ENCODE measurements around the gene CRYBG1. TPM values are rescaled to one million over a fixed set of nuclear protein-coding genes. Genes with fewer than 3 reads are reported as not detected.
A peak's percentile ranks its signal among the peaks of the same experiment; 100 is the strongest.

CRYBG1 gene
- polyA plus RNA-seq, 1 donor (not counting 4 experiments of a cell fraction or from before 2014, with no cell fraction given) = 54.7 TPM

DNA sequence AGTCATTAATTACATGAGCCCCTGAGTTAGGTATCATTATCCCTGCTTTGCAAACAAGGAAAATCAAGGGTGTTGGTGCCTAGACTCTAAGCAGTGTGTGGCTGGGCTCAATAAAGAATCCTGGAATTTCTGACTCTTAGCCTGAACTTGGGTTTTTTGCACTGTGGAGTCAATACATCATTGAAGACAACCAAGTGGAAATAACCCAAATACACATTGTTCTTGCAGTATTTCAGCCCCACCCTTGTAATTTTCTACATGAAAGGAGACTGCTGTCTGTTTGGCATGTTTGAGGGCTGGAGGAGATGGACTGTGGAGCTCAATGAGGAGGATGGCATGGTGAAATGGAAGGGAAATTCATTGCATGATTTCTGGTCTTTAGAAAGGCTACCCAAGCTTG lies 110.3 kb downstream of the CRYBG1 start:
- no peak for DNase-seq (ENCODE audit: low read depth, low spot score)
- no peak overlapping the region for H3K4me2 ChIP-seq (ENCODE audit: control insufficient read depth, extremely low read depth, insufficient read depth, low read depth, low read length)
- dilution Hi-C loops (cut with MboI; ENCODE audit: extremely low pct_ligation_motif_present, low sequenced_read_pairs) = no loop called here
- no peaks in the 10 kb centered on the region for H3K36me3 ChIP-seq (ENCODE audit: control insufficient read depth in 2 of 2, extremely low read depth in 1 of 2, insufficient read depth in 2 of 2, low read length in 2 of 2)
- H3K9me1 ChIP-seq (ENCODE audit: control insufficient read depth, extremely low read depth, insufficient read depth, low read length) = no peaks in the 10 kb centered on the region
- H3K27ac ChIP-seq (ENCODE audit: control insufficient read depth, insufficient read depth, low read length) = no peak overlapping the region
- no peaks in the 10 kb centered on the region for H3K27me3 ChIP-seq (ENCODE audit: control insufficient read depth, extremely low read depth, insufficient read depth, low read length)
- peaks cover 20% of the 10 kb centered on the region for H3K4me1 ChIP-seq (ENCODE audit: control insufficient read depth, extremely low read depth, insufficient read depth, low read length)
- peak; percentile 48 for FAIRE-seq
- no peak overlapping the region for H3K9ac ChIP-seq (ENCODE audit: control insufficient read depth, extremely low read depth, insufficient read depth, low read length)
- H3K4me3 ChIP-seq (ENCODE audit: control insufficient read depth in 2 of 3, extremely low read depth in 1 of 3, insufficient read depth in 2 of 3, low read depth in 1 of 3, low read length in 3 of 3) = no peak overlapping the region
- no peak overlapping the region for H2AFZ ChIP-seq (ENCODE audit: control insufficient read depth, low read length)
- no peaks in the 10 kb centered on the region for H3K9me3 ChIP-seq (ENCODE audit: control insufficient read depth, low read depth, low read length)
- no peaks in the 10 kb centered on the region for H4K20me1 ChIP-seq (ENCODE audit: control insufficient read depth, extremely low read depth, insufficient read depth, low read length)
- H3K79me2 ChIP-seq (ENCODE audit: control insufficient read depth, insufficient read depth, low read length) = peaks cover 2% of the 10 kb centered on the region
- TF ChIP-seq, protein P1, sequence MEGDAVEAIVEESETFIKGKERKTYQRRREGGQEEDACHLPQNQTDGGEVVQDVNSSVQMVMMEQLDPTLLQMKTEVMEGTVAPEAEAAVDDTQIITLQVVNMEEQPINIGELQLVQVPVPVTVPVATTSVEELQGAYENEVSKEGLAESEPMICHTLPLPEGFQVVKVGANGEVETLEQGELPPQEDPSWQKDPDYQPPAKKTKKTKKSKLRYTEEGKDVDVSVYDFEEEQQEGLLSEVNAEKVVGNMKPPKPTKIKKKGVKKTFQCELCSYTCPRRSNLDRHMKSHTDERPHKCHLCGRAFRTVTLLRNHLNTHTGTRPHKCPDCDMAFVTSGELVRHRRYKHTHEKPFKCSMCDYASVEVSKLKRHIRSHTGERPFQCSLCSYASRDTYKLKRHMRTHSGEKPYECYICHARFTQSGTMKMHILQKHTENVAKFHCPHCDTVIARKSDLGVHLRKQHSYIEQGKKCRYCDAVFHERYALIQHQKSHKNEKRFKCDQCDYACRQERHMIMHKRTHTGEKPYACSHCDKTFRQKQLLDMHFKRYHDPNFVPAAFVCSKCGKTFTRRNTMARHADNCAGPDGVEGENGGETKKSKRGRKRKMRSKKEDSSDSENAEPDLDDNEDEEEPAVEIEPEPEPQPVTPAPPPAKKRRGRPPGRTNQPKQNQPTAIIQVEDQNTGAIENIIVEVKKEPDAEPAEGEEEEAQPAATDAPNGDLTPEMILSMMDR (optimal IDR thresholded peaks at IDR 0.05 in 1 of 3, IDR thresholded peaks at IDR 0.05 in 1 of 3, conservative IDR thresholded peaks at IDR 0.05 in 1 of 3; ENCODE audit: extremely low read depth in 1 of 3, insufficient read depth in 2 of 3, low read length in 3 of 3) = no peak
- TF ChIP-seq EZH2 (IDR thresholded peaks at IDR 0.05; ENCODE audit: low read length) = no peak

DNA sequence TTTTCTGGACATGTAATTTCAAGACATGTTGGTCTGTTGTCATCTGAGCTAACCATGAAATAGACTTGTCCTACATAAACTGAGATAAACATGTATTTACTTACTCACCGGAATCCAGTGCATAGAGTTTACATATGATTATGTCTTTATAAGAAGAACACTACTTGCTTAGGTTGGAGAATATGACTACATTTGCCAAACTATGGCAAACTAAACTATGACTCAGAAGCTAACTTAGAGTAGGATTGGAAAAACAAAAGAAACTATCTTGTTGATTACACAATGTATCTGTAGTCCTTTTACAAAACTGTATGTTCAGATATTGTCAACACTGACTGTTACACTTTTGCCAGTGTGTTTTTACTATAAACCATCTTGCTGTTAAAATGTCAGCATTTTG lies 113.3 kb downstream of the CRYBG1 start:
- Histone ChIP-seq H3K4me2 (ENCODE audit: control insufficient read depth, extremely low read depth, insufficient read depth, low read depth, low read length) (peak overlapping the region; percentile 60), H4K20me1 (ENCODE audit: control insufficient read depth, extremely low read depth, insufficient read depth, low read length) (no peaks in the 10 kb centered on the region), H3K4me1 (ENCODE audit: control insufficient read depth, extremely low read depth, insufficient read depth, low read length) (peaks cover 41% of the 10 kb centered on the region), H3K27ac (ENCODE audit: control insufficient read depth, insufficient read depth, low read length) (peak overlapping the region; percentile 52), H2AFZ (ENCODE audit: control insufficient read depth, low read length) (no peak overlapping the region), H3K9me1 (ENCODE audit: control insufficient read depth, extremely low read depth, insufficient read depth, low read length) (no peaks in the 10 kb centered on the region), H3K4me3 (ENCODE audit: control insufficient read depth in 2 of 3, extremely low read depth in 1 of 3, insufficient read depth in 2 of 3, low read depth in 1 of 3, low read length in 3 of 3) (no peak overlapping the region), H3K9me3 (ENCODE audit: control insufficient read depth, low read depth, low read length) (no peaks in the 10 kb centered on the region), H3K36me3 (ENCODE audit: control insufficient read depth in 2 of 2, extremely low read depth in 1 of 2, insufficient read depth in 2 of 2, low read length in 2 of 2) (no peaks in the 10 kb centered on the region), H3K79me2 (ENCODE audit: control insufficient read depth, insufficient read depth, low read length) (peaks cover 2% of the 10 kb centered on the region), H3K27me3 (ENCODE audit: control insufficient read depth, extremely low read depth, insufficient read depth, low read length) (no peaks in the 10 kb centered on the region), H3K9ac (ENCODE audit: control insufficient read depth, extremely low read depth, insufficient read depth, low read length) (no peak overlapping the region)
- FAIRE-seq (peak; percentile 73), DNase-seq (ENCODE audit: low read depth, low spot score) (no peak)
- dilution Hi-C loops (cut with MboI; ENCODE audit: extremely low pct_ligation_motif_present, low sequenced_read_pairs) = no loop called here
- TF ChIP-seq, protein P1 (optimal IDR thresholded peaks at IDR 0.05 in 1 of 3, IDR thresholded peaks at IDR 0.05 in 1 of 3, conservative IDR thresholded peaks at IDR 0.05 in 1 of 3; ENCODE audit: extremely low read depth in 1 of 3, insufficient read depth in 2 of 3, low read length in 3 of 3) = no peak
- TF ChIP-seq EZH2 (IDR thresholded peaks at IDR 0.05; ENCODE audit: low read length) = no peak
